GM12875 (cell line): ENCODE measurements around the gene AIPL1.
"Not testable (repeated sequence)": the region's sequence is repeated elsewhere in the genome, so short reads cannot be mapped to it uniquely, and the experiment has no call there.

Source experiments
- H3K4me3 ChIP-seq: one replicate; pipeline ENCODE4 v1.5.1; 2011; ENCODE audit warnings: low read depth, low read length, control low read depth
- TF ChIP-seq, protein P1 (sequence below): IDR thresholded peaks from 2 replicates; pipeline ENCODE4 v1.5.1; 2011; ENCODE audit warnings: low read depth, mild to moderate bottlenecking, control low read depth, inconsistent platforms, low read length, moderate library complexity, borderline replicate concordance; ENCODE audit not compliant: insufficient read depth

AIPL1 gene, protein sequence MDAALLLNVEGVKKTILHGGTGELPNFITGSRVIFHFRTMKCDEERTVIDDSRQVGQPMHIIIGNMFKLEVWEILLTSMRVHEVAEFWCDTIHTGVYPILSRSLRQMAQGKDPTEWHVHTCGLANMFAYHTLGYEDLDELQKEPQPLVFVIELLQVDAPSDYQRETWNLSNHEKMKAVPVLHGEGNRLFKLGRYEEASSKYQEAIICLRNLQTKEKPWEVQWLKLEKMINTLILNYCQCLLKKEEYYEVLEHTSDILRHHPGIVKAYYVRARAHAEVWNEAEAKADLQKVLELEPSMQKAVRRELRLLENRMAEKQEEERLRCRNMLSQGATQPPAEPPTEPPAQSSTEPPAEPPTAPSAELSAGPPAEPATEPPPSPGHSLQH

DNA sequence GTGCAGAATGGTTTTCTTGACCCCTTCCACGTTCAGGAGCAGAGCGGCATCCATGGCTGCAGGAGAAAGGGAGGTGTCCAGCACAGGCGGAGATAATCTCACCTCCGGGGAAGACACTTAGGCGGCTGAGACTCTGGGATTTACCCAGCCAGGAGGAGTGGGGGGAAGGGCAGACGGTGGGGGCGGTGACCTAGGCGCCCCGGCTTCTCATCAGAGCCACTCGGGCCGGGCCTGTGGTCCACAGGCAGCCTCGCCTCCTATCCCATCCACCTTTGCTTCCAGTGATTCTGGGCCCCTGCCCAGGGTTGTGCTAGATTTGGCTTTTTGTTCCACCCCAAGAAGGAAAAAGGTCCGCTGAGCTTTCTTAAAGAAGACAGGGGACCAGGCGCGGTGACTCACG lies at the start of gene AIPL1:
Gene AIPL1, minus strand, starts transcription at position 71 of the 400 bp plus-strand sequence. Its CDS starts 17 bp downstream, at position 54.
- TF ChIP-seq, protein P1, sequence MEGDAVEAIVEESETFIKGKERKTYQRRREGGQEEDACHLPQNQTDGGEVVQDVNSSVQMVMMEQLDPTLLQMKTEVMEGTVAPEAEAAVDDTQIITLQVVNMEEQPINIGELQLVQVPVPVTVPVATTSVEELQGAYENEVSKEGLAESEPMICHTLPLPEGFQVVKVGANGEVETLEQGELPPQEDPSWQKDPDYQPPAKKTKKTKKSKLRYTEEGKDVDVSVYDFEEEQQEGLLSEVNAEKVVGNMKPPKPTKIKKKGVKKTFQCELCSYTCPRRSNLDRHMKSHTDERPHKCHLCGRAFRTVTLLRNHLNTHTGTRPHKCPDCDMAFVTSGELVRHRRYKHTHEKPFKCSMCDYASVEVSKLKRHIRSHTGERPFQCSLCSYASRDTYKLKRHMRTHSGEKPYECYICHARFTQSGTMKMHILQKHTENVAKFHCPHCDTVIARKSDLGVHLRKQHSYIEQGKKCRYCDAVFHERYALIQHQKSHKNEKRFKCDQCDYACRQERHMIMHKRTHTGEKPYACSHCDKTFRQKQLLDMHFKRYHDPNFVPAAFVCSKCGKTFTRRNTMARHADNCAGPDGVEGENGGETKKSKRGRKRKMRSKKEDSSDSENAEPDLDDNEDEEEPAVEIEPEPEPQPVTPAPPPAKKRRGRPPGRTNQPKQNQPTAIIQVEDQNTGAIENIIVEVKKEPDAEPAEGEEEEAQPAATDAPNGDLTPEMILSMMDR = no peak
- no peak within 1 kb of the TSS for H3K4me3 ChIP-seq

DNA sequence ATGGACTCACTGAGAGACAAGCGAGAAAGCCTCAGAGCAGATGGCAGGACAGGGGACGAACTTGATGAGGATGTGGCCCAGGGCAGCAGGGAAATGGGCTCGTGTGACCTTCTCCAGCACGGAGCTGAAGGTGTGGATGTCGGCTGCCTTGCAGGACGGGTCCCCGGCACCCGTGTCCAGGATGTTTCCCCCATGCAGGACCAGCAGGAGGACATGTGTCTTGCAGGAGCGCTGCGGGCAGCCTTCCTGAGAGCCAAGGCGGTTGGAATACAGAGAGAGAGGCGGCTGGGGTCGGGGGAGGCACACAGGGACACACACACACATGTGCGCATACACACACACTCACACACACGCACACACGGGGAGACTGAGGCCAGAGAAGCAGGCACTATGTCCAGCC lies 48.6 kb upstream of the AIPL1 start:
- TF ChIP-seq, protein P1 = no peak
- H3K4me3 ChIP-seq = no peak overlapping the region

DNA sequence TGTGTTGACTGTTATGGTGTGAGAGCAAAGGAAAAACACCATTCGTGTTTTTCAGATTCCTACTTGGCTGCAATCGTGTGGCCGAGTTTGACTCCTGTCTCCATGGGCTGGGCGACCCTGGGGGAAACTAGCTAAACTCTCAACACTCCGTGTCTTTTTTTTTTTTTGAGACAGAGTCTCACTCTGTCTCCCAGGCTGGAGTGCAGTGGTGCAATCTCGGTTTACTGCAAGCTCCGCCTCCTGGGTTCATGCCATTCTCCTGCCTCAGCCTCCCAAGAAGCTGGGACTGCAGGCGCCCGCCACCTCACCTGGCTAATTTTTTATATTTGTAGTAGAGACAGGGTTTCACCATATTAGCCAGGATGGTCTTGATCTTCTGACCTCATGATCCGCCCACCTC lies 47.9 kb upstream of the AIPL1 start:
- not testable (repeated sequence) for H3K4me3 ChIP-seq

DNA sequence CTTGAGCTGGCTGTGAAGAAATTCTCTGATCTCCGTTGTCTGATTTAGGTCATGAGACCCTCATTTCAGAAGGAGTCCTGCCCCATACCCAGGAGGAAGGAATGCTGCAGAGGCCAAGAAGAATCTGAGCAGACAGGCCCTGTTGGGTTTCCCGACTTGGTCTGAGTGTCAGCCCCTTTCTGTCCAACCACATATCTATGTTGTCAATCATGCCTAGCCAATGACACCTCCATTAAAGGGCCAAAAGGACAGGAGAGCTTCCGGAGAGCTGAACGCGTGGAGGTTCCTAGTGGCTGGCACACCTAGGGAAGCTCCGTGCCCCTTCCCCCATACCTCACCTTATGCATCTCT lies 47.2 kb upstream of the AIPL1 start:
- TF ChIP-seq, protein P1 = no peak
- H3K4me3 ChIP-seq = no peak overlapping the region

DNA sequence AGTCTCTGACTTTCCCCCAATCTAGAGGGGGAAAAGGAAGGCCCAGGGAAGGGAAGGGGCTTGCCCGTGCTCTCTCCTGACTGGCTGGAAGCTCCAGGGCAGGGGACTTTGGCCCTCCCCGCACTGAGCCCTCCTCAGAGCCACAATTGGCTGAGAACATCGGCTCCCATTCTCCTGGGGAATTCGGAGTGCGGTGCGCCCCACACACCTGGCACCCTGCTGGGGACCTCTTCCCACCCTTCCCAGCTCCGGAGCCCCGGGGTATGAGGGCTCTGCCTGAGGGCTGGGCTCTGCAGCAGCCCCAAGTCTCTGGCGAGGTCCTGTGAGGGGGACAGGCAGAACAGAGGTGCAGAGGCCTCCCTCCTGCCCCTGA lies 45.4 kb upstream of the AIPL1 start:
- no peak overlapping the region for H3K4me3 ChIP-seq
- TF ChIP-seq, protein P1 = no peak

DNA sequence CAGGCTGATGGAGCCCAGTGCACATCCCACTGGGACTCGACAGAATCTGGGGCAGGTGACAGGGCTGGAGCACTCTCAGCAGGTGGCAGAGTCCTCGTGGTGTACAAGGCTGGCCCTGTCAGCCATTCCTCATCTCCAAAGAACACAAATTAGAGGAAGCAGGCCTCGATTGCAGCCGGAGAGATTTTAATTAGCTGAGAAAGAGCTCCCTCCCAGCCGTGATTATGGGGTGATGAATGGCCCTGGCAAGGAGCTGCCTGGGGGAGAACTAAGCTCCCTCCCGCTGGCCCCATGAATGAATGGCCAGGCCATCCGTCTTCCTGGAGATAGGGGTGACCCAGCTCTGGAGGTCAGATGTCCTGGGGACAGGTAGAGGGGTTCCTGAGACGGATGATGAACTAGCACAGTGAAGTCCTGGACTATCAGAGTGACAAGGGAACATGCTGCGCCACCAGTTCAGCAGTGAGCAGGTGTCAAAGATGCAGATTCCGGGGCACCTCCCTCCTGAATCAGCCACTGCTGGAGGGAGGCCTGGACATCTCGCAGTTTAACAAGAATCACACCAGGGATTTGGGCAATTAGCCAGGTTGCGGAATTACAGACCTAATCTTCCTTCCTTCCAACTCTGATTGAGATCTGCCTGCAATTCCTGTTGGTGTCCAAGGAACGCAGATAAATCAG lies 44.8 kb upstream of the AIPL1 start:
- no peak overlapping the region for H3K4me3 ChIP-seq
- TF ChIP-seq, protein P1 = no peak

DNA sequence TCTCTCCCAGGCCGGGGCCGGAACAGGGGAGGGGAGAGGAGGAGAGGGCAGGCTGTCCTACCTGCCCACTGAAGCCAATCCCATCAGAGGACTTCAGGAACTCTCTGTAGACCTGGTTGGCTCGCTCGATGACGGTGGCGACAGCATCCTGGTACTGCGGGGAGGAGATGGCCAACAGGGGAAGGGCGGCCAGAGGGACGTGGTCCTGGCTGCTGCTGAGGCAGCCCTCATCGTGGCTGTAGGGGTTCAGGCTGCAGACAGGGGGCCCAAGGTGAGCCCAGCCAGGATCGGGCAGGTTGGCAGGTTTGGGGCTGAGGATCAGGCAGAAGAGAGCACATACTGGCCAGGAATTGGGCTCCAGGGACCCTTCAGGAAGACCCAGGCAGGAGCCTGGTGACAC lies 43.6 kb upstream of the AIPL1 start:
- TF ChIP-seq, protein P1 = no peak

More for the DNA sequence above, 43.6 kb upstream of the AIPL1 start:
- no peak overlapping the region for H3K4me3 ChIP-seq
